Inferior parietal cortex (tissue), 1 donor: ENCODE data around the gene HS6ST1.
"Not testable (repeated sequence)": the region's sequence is repeated elsewhere in the genome, so short reads cannot be mapped to it uniquely, and the experiment has no call there.

Experiments used
- DNase-seq: peaks from one replicate; pipeline ENCODE4 v3.0.0-alpha.2; 2016; ENCODE audit errors: extremely low spot score

The HS6ST1 gene

DNA sequence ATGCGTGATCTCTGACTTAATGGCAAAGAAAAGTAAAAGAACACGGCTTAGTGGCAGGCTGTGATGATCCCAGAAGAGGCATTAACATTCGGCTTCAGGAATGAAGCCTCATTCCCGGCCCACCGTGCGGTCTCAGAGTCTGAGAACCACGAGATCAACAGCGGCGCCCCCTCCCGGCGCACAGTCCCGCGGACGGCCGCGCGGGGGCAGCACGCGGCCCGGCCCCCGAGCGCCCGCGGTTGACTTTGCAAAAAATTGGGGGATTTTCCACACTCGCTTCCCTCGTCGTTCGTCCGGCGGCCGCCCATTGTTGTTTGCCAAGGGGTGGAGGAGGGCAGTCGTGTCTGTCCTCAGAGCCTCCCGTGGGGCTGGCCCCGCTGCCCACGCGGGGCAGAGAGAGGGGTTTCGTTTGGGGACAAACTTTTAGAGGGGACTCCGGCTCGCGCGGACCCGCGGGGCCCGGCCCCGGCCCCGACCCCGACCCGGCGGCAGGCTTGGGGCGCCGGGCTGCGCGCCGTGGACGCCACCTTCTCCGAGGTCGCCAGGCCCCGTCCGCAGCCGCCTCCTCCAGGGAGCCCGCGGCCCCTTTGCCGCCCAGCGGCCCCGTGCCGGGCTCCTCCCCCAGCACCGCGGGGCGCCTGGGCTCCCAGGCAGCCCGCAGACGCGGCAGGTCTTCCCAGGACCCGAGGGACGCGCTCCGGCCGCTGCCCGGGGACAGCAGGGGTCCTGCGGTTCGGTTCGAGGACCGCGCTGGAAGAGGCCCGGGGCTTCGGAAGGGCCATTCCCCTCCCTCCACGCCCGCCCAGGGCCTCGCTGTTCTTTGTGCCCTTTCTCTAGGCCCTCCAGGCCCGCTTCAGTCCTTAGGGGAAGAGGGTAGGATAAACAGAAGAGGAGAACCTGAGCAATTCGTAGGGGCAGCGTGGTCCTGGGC lies 3.4 kb upstream of the HS6ST1 start:
- DNase-seq, result peak; percentile 83

DNA sequence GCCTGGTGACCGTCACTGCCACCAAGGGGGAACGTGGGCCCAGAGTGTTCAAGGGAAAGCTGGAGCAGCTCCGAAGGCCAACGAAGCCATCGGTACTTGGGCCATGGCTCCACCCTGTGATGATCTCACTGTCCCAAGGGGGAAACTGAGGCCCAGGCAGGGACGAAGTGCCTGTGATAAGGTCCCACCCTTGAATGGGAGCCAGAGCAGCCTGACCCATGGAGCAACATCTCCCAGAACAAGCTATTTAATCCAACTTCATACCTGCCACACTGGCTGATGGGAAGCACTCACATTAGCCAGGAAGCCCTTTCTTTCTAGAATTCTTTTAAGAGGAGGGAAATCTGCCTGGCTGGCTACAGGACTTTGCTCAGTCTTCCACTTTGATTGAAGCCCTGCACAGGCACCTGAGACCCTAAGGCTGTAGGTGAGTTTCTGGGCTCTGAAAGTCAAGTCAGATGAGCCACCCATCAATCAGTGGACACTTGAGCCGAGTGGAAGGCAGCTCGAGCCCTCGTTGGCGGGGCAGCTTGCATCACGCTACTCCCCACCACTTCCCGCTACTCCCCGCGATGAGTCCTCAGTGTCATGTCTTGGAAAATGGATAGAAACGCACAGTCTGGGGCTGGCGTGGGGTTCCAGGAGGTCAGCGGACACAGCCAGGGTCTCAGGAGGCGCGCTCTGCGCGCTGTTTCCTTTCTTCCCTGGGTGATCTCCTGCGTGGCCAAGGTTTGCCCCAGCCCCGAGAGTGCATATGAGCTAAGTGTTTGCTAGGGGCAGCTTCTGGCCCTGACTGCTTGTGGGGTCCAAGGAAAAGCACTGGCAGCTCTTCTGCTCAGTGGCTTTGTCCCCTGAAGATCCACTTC lies 2.5 kb upstream of the HS6ST1 start:
- no peak for DNase-seq

DNA sequence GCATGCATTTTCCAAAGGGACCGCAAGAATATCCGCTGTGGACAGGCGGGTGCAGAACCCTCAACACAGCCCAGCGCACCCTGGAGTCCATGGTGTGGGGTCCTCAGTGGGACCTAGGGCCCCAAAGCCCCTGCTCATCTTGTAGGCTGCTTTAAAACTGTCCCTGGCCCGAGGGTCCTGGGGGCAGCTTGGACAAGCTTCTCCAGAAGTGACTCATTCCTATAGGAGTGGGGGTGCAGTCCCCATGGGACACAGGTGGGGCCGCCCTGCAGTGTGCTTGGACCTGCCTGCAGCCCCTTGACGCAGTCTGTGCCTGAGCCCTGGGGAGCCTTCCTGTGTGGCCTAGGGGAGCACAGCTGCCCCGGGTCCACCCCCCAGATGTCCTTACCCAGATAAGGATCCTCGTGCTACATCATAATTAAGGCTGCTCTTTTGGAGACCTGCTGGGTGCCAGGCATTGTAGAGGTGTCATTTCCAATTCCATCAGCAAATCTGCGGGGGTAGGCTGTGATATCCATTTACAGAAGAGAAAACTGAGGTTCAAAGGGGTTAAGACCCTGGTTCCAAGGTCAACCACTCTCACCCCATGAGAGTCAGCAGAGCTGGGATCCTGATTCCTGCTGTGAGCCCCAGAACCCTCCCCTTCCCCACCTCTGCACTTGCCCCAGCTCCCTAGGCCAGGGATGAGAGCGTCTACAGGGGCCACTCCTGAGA lies 1.7 kb upstream of the HS6ST1 start:
- no peak for DNase-seq

DNA sequence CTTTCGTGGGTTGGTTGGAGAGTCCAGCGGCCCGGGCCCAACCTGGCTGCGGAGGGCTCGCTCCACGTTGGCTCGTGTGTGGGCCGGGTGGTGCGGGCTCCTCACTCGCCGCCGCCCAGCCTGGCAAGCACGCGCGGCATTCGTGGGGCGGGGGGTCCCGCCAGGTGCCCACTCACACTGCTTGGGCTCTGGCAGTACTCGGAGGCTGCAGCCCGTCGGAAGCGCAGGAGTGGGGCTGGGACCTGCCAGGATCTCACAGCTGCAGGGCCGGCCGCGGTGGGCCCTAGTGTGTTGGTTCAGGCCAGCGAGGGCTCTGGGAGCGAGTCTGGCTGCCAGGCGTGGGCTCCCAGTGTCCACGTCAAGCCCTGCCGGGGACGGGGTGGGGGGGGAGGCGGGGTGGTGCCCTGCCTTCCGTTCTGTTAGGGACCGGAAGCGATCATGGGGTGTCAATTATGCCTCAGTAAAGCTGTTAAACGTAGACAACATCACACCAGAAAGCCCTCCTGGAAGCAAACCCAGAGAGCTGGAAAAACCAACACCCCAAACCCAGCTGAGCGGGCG lies 1.0 kb upstream of the HS6ST1 start:
- DNase-seq, result no peak

DNA sequence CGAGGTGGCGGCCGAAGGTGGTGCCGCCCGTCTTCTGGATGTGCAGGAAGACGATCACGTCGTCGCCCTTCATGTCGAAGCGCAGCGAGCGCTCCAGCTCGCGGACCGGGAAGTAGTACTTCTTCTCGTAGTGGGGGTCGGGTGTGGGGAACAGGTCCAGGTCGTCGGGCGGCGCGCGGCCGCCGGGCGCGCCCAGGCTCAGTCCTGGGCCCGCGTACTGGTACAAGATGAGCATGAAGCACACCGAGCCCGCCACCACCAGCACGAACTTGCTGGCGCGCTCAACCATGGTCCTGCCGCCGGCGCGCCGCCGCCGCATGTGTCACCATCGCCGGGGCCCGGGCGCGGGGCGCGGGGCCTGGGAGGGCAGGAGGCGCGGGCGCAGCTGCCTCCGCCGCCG lies 423 bp downstream of the HS6ST1 start:
- not testable (repeated sequence) for DNase-seq

DNA sequence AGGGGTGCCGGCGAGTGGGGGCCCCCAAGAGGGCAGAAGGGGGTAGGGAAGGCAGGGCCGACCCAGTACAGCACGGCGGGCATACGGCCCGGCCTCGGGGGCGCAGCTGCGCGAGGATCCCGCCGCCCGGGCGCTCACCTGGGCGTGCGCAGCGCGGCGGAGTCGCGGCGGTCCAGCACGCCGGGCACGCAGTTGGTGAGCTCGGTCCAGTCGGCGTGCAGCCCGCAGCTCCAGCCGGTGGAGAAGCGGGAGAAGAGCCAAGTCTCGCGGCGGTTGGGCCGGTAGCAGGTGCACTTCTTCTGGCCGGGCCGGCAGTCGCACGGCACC lies 806 bp downstream of the HS6ST1 start:
- not testable (repeated sequence) for DNase-seq

DNA sequence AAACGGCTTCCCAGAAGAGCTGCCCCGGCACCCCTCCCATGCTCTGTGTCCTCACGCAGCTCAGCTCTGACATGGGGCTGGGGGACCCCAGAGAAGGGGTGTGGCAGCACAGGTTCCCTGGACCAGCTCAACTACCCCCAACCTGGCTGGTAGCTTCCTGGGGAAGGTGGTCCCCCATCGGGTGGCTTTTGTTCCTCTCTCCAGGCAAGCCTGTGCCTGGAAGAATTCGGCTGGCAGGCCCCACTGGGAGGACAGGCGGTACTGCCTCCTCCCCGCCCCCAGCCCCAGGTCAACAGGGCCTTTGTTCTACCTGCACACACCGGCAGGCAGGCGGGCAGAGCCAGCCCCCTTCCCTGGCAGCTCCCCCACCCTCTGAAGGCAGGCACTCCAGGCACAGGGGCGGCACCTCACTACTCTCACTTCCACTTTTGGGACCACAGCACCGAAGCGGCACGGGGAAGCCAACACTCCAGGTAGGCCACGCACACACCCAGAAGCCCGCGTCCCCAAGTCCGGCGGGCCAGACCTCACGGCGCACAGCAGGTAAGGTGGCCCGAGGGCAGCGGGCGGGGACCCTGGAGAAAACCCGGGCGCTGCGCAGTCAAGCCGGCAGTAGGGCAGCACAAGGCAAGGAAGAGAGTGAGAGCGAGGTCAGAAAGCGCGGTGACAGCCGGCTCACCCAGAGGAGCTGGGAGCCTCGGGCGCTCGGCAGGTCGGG lies 1.3 kb downstream of the HS6ST1 start:
- no peak for DNase-seq

DNA sequence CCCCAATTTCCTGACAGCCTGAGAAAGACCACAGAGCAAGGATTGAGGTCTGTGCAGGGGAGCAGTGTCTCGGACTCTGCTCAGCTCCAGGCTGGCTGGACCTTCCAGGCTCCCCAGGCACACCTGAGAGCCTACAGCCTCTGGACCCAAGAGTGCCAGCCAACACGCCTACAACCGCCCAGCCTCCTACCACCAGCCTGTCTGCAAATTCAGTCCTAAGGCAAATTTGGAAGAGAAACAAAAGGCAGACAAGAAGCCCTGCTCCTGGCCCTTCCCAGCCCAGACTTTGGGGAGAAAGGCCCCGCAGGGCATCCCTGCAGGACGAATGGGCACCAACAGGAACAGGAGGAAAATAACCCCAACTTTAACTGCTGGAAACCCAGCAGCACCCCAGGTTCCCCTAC lies 1.9 kb downstream of the HS6ST1 start:
- no peak for DNase-seq

DNA sequence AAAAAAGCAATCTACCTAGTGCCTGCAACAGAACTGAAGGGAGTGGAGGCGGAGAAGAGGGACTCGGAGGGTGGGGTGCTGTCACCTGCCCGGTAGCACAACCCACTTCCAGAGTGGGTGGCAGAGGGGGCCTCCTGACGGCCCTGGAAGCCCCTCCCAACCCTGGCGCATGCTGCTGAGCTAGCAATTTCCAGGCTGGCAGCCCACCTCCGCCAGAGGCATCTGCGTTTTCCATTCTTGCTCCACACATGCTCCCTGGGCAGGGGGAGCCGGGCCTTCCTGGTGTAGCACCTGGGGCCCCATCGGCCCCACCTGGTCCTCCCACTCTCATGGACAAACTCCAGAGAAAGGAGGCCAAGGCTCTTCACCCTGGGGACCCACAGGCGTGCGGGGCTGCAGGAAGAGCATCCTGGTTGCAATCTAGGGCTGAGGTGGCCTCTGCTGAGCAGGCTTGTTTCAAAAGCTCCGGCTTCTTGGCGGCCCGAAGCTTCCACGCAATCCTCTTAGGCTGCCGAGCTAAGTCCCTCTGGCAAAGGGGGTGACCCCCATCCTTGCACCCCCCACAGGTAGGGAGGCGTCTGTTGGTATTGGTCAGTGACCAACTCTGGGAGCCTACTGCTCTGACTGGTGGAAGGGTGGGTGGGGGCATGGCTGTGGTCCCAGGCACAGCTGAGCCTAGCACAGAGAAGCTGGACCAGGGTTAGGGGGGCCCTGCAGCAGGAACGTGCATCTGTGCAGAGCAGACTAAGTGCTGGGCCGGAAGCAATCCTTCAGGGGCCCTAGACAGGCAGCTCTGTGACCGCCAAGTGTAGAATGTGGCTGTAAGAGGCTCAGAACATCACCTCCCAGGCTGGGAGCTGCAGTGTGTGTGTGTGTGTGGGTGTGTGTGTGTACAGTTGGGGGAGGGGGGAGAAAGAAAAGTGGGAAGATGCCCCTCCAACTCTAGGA lies 2.6 kb downstream of the HS6ST1 start:
- DNase-seq, result no peak

DNA sequence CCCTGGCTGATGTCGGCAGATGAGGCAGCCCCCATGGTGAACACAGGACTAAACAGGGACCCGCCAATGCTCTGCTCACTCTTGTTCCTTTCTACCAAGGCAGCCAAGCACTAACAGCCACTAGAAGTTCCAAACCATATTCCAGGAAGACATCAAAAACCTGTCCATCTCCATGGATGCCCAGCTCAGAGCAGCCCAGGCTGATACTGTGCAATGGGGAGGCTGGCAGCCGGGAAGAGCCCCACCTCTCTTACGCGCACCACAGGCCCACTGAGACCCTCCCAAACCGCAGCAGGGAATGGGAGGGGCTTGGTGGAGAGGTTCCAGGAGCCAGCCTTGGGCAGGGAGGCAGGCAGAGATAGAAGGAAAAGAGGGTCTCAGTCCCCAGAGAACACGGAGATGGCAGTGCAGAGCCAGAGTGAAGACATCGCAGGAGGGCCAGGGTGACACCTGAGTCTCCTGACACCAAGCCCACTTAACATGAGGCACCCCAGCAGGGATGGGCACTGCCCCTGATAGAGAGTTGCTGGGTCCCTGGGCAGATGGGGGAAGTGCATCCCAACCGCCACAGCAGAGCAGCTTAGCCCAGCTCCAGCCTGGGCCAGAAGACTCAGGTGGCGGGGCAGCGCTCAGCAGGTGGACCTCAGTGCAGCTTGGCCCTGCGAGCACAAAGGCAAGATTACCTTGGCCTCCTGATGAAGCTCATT lies 3.4 kb downstream of the HS6ST1 start:
- DNase-seq, result no peak

DNA sequence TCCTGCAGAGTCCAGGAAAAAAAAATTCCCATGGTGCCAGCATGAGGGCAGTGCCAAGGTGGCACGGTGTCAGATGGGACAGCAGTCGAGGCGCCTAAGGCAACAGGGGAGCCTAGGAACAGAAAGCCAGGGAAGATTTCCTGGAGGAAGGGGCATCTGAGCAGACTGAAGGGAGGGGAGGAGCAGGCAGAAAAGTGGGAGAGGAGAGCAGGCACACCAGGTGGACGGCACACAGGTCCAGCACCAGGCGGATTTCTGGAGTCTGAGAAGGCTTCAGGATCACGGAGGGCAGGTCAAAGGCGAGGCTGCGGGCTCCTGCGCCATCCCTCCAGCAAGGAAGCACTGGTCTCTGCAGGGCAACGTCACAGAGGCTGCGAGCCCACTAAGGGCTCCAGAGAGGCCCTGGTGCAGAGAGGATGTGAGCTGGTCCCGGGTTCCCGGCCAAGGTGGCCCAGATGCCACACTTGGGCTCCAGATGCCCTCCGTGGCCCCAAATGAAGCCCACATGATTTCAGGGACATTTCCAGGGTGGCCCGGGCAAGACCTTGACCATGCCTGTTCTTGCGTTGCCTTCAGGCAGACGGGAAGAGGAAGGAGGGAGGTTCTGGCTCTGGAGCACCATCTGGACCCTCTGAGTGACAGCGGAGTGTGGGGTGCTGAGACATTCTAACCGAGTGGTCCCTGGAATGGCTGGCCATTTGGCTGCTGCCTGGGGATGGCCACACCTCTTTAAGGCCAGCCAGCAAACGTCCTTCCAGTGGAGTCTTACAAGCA lies 4.1 kb downstream of the HS6ST1 start:
- DNase-seq, result no peak

DNA sequence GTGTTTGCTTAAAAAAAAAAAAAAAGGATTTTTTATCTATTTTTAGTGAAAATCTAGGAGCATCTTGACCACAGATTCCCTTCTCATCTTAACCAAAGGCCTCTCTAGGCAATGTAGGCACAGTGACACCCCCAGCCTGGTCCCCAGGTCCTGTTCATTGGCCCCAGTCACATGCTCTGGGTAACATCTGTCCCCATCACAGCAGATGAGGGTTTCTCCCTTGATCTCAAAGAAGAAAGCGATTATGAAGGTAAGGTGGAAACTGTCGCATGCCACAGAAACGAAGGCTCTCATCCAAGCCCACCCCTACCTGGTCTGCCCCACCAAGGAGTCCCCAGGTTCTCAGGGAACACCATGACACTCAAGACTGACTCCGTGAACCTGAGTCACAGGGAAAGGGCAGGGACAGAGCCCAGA lies 4.7 kb downstream of the HS6ST1 start:
- no peak for DNase-seq

DNA sequence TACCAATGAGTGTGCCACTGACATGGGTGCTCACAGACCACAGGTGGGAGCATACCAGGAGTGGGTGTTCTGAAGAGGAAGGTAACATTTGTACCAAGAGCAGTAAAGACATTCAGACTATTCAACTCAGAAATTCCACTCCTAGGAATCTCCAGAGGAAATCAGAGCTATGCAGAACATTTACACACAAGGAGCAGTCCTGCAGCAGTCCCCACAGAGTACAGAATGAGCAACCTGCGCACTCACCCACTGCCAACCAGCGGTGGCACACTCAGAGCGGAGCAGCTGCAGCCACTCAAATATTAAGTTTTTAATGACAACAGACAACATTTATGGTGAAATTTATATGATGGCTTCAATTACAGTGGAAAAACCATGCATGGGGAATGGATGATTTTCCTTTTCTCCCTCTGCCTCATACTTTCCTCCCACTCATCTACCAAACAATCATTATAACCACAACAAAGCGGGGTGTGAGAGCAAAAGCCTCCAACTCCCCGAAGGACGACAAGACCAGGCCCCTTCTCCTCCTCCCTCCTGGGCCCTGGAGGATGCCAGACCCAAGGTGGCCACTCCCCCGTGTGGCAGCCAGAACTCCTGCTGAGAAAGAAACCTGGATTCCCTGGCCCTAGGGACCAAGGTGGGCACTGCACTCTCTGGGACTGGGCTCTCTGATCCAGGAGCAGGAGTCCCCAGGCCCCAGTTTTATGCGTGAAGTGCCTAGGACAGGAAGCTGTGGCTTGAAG lies 5.4 kb downstream of the HS6ST1 start:
- DNase-seq, result no peak

DNA sequence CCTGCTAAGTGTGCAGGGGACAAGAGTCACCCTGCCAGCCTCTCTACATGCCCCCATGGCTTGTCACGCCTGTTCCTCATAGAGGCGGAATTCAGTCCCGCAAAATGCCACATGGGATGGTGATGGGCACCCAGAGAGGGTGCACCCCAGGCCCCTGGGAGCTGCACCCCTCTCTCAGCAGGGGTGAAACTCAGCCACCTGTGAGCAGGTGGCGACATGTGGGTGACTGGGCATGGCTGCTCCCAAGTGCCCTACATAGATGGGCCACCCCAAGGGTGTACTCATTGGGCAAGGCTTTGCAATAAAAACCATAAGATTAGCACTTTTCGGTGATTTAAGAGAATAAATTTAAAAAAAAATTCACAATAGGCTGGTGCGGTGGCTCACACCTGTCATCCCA lies 6.3 kb downstream of the HS6ST1 start:
- DNase-seq, result no peak

DNA sequence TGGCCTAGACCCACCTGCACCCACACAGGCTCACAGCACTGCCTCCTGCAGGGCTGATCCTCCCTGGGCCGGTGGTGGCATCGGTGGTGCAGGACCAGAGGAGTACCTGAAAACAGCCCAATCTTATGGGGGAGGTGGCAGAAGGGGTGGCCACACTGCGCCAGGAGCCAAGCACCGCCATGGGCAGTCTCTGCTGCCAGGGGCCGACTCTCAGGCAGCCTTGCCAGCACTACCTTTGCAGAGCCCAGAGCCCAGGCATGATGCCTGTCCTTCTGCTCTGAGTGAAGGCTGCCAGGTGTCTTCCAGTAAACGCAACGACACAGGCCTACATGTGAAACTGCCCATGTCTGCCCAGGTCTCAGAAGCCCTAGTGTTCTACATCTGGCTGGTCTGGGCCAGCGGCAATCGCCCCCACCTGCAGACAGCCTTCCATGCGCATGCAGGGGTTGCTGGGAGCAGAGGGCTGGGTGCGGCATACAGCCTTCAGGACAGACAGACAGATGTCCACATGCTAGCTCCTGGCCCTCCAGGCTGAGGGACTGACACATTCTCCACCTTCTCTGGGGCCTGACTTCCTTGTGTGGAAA lies 6.8 kb downstream of the HS6ST1 start:
- no peak for DNase-seq

DNA sequence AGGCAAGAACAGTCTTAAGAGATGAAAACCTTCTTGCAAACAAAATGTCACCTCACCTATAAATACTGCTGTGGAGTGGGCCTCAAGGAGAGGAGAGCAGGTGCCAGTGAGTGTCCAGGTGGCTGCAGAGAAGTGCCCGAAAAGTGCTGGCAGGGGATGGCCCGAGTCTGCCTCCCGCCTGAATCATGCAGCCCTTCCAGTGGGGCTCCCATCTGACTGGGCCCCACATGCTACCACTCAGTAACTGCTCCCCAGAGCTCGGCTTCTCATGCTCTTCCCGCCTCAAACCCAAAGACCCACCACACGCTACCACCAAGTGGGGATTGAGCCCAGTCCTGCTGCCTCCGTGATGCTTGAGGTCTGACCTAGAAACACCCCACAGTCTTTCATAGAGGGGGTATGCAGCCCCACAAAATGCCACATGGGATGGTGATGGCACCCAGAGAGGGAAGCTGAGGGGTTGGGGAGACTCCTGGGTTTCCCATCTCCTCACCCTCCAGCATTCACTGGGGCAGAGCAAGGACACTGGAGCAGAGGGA lies 7.4 kb downstream of the HS6ST1 start:
- DNase-seq, result no peak

DNA sequence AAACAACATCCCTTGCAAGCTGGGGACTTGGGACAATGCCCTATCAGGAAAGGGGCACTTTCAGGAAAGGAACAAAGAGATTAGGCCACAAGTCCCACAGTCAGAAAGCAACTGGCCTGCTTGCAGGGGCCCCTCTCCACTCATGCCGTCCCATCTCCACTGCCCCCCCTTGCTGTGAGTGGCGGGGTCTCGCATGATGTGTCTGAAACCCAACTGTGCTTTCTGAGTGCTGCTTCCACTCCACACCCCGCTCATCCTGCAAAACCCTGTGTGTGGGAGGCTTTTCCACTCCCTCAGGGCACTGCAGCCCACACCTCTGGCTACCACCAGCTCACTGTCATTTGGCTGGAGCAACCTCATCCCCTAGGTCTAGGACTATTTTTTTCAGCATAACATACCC lies 7.9 kb downstream of the HS6ST1 start:
- no peak for DNase-seq
